Measurements from ENCODE around the gene KIAA0319L. TPM values are rescaled to one million over a fixed set of nuclear protein-coding genes. Genes with fewer than 3 reads are reported as not detected.

Gene KIAA0319L
- total and polyA plus RNA-seq, 2 donors (not counting 3 experiments of a cell fraction or from before 2014, with no cell fraction given), result 31.4 to 43.4 TPM

GRCh38 chr1:35406103-35406502, 151.1 kb downstream of the KIAA0319L start:
- Histone ChIP-seq H3K9me1 (replicated peaks; ENCODE audit: control insufficient read depth, extremely low read depth, insufficient read depth, low read length) (no peaks in the 10 kb centered on the region), H3K4me1 (ENCODE audit: control insufficient read depth, extremely low read depth, insufficient read depth, low read length) (no peaks in the 10 kb centered on the region), H3K4me3 (replicated peaks in 1 of 3; ENCODE audit: insufficient read depth in 1 of 3, low read depth in 1 of 3, low read length in 3 of 3) (no peak overlapping the region), H3K9ac (replicated peaks; ENCODE audit: extremely low read depth, insufficient read depth, low read length) (no peak overlapping the region), H3K79me2 (ENCODE audit: control insufficient read depth, insufficient read depth, low read length) (no peaks in the 10 kb centered on the region), H3K27ac (ENCODE audit: insufficient read depth, low read depth, low read length) (no peak overlapping the region), H2AFZ (ENCODE audit: low read depth, low read length) (no peak overlapping the region), H4K20me1 (replicated peaks; ENCODE audit: control insufficient read depth, extremely low read depth, insufficient read depth, low read length) (no peaks in the 10 kb centered on the region), H3K9me3 (replicated peaks; ENCODE audit: control insufficient read depth, insufficient read depth, low read length) (no peaks in the 10 kb centered on the region), H3K36me3 (ENCODE audit: control insufficient read depth in 2 of 2, extremely low read depth in 1 of 2, insufficient read depth in 2 of 2, low read length in 2 of 2) (peaks cover 7 to 8% of the 10 kb centered on the region in 2 experiments), H3K4me2 (ENCODE audit: insufficient read depth, low read length) (no peak overlapping the region), H3K27me3 (ENCODE audit: control insufficient read depth in 2 of 2, insufficient read depth in 2 of 2, low read length in 2 of 2) (no peaks in the 10 kb centered on the region)
- BruUV-seq (replicated peaks), result no TSS peak
- no peak for DNase-seq (ENCODE audit: low read depth, low spot score)
- ChIA-PET POLR2A (no interaction called here), CTCF (interaction anchor here (1.1 to 1.4 kb wide), 2 partner anchors 11 to 553 kb away, joined by 3 to 4 read pairs; no protein-coding TSS in a partner anchor)
- intact Hi-C loops (cut with micrococcal nuclease), result no loop called here
- no peak for TF ChIP-seq JUN (IDR thresholded peaks at IDR 0.05; ENCODE audit: borderline replicate concordance, insufficient read depth, insufficient read length, low read depth)
- no peak for TF ChIP-seq FOS (IDR thresholded peaks at IDR 0.05; ENCODE audit: borderline replicate concordance, insufficient read depth, low read length)
- TF ChIP-seq, protein P1, sequence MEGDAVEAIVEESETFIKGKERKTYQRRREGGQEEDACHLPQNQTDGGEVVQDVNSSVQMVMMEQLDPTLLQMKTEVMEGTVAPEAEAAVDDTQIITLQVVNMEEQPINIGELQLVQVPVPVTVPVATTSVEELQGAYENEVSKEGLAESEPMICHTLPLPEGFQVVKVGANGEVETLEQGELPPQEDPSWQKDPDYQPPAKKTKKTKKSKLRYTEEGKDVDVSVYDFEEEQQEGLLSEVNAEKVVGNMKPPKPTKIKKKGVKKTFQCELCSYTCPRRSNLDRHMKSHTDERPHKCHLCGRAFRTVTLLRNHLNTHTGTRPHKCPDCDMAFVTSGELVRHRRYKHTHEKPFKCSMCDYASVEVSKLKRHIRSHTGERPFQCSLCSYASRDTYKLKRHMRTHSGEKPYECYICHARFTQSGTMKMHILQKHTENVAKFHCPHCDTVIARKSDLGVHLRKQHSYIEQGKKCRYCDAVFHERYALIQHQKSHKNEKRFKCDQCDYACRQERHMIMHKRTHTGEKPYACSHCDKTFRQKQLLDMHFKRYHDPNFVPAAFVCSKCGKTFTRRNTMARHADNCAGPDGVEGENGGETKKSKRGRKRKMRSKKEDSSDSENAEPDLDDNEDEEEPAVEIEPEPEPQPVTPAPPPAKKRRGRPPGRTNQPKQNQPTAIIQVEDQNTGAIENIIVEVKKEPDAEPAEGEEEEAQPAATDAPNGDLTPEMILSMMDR (IDR thresholded peaks at IDR 0.05; ENCODE audit: extremely low read depth in 1 of 2, insufficient read depth in 1 of 2, low read depth in 1 of 2, low read length in 2 of 2), result no peak
- TF ChIP-seq GATA2 (IDR thresholded peaks at IDR 0.05; ENCODE audit: insufficient read depth, insufficient read length, low read depth, low read length), result no peak
- no peak for TF ChIP-seq EZH2 (IDR thresholded peaks at IDR 0.05; ENCODE audit: borderline replicate concordance, low read depth, low read length, severe bottlenecking)
- TF ChIP-seq POLR2A (IDR thresholded peaks at IDR 0.05; ENCODE audit: low read depth, low read length), result no peak
- TF ChIP-seq MYC (IDR thresholded peaks at IDR 0.05; ENCODE audit: low read depth, low read length), result no peak
- TF ChIP-seq POLR2AphosphoS5 (IDR thresholded peaks at IDR 0.05; ENCODE audit: insufficient read depth, low read depth, low read length), result no peak
- TF ChIP-seq, protein P2, sequence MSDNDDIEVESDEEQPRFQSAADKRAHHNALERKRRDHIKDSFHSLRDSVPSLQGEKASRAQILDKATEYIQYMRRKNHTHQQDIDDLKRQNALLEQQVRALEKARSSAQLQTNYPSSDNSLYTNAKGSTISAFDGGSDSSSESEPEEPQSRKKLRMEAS (IDR thresholded peaks at IDR 0.05; ENCODE audit: insufficient read depth, insufficient read length), result no peak
- no peak for FAIRE-seq
- dilution Hi-C loops (cut with MboI; ENCODE audit: extremely low pct_ligation_motif_present, low sequenced_read_pairs), result no loop called here
